HG03565 (cell line): ENCODE results near the gene WASF2.

Experiments
- ATAC-seq: cut with Tn5 transposase; IDR thresholded peaks from one replicate; pipeline ENCODE4 v1.9.1; 2021; ENCODE audit warnings: mild to moderate bottlenecking, moderate library complexity; ENCODE audit not compliant: unreplicated experiment

Gene WASF2

DNA sequence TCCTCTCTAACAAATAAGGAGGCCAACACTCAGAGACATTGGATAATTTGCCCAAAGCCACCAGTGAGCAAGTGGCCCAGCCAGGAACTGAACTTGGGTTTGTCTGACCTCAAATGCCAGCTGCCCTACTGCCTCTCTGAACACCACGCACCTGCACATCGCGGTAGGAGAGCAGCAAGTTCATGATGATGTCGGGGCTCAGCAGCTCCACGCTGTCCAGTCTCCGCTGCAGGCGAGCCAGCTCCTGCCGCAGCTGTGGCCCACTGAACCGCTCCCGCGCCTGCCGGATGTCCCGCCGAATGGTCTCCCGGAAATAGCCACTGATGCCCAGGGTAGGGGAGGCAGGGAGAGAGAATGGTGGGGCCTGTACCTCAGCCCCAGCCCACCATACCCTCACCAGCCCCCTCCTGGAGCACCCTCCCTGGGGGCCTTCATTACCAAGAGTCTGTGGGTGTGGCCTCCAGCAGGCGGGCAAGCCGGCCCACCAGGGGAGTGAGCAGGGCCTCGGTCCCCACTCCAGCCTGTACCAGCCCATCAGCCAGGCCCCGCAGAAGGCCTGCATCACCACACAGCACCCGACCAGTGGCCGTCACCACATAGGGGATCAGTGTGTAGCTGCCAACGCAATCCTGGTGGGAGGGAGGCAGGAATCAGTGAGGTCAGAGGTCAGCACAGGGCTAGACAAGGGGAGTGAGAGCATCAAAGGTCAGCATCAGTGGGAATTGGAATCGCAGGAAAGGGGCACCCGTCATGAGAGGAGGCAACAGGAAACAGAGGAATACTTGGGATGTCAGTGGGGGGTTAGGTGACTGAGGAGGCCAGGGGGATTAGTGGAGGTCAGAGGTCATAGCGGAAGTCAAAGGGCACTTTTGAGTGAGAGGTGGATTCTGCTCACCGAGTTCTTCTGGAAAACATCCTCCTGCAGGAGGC is 125.9 kb downstream of the WASF2 start:
- ATAC-seq: no peak

DNA sequence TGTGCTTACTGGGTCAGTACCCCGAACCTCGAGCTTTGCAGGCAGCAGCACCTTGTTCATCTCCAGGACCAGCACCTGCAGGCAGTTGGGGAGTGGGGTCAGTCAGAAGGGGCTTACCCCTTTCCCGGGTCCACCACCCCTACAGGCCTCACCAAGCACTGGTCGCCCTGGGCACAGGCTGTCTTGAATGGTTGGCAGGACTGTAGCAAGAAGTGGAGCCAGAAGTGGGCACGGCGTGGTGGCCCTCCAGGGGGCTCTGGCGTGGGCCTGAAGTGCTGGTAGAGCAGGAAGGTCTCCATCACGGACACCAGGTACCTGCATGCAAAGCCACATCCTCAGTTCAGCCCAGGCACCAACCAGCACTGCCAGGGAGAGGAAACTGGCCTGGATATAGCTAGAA is 128.4 kb downstream of the WASF2 start:
- ATAC-seq: no peak

DNA sequence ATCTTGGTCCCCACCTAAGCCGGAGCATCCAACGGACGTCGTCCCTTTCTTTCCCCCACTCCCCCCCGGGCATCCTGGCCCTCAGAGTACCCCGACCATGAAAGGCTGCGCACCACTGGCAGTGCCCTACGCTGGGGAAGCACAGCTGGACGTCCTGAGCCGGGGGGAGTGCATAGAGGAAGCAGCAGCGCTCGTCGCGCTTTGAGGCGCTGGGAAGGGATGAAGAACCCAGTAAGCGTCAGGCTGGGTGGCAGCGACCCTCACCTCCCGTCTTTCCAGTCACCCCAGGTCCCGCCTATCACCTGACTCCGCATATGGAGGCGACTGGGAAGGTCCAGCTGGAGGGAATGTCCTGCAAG is 128.9 kb downstream of the WASF2 start:
- no peak for ATAC-seq

DNA sequence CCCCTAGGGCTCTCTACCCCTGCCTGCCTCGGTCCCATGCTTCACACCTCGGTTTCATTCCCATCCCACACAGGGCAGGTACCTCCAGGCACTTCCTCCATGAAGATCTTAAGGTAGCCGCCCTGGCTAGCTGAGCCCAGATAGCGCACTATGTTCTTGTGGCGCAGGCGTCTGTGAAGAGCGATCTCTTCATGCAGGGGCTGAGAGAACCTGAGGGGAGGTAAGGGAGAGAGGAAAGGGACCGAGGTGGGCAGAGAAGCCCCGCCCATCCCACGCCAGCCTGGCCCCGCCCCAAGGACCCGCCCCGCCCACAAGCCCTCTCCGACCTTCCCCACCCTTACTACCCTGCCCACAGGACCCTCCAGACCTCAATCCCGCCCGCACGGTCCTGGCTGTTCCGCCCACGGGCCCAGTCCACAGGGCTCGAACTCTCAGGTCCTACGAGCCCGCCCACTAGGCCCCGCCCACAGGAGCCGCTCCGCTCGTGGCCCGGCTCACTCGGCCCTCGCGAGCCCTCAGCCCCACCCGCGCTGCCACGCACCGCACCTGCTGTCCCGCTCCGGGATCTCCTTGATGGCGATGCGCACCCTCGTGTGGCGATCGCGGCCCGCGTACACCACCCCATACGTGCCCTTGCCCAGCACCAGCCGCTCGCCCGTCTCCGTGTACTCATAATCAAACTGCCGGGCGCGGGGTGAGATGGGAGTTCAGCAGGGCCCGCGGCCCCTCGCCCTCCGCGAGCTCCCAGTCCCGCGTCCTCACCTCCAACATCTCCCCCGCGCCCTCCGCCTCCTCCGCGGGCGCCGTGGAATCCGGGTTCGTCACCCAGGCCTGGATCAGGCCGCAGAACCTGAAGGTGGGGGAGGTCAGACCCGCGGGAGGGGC is 129.6 kb downstream of the WASF2 start:
- no peak for ATAC-seq

DNA sequence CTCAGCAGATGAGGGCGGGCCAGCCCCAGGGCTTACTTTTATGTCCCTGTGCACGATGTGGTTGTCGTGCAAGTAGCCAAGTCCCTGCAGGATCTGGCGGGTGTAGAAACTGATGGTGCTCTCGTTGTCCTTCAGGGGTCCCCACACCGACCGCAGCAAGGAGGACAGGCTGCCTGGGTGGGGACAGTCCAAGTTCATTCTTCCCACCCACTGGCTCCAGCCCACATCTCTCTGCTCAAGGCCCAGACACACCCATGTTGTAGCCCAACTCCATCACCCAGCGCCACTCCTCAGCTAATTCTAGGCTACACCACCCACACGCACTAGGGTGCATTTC is 130.2 kb downstream of the WASF2 start:
- no peak for ATAC-seq

DNA sequence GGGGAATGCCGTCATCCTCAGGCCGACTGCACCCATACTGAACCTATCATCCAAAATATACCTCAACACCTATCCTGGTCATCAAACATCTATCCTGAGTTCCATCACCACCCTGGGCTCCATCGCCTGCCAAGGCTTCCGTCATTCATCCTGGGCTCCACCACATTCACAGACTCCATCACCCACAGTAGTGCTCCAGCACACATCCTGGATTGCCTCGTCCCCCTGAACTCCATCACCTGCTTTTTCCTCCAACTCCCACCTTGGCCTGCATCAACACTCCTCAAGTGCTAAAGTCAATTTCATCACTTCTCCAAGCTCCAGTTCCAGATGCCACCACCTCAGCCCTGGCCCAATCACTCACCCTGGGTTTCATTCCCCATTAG is 131.0 kb downstream of the WASF2 start:
- ATAC-seq: no peak

DNA sequence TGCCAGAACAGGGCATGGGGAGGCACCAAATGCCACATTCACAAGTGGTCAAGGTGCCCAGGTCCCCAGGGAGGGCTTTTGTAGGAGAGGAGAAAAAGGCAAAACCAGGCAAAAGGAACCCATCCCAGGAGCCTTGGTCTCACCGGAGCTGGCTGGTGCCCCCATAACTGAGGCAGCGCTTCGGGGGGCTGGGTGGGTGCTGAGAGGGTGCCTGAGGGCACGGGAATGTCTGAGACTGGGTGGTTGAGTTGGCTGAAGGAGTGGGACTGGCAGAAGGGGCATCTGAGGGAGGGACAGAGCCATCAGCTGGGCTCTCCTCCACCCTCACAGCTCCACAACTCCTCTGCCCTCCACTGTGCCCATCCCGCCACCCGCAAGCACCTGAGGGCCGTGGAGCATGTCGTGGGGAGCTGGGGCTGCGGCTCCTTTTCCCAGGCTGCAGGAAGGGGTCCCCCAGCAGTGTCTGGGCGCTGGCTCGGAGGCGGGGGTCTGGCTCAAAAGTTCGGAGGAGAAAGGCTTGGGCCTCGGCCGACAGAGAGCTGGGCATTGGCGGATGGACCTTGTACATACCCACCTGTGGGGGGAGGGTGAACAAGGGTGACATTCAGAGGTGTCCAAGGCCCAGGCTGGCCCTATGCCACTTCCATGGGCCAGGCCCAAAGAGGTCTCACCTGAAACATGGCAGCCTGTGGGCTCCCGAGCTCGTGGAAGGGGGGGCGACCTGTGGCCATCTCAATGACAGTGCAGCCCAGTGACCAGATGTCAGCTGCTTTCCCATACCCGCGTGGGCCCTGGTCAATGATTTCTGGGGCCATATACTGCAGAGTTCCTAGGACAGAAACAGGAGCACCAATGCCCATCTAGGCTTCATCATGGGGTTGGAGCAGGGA is 131.7 kb downstream of the WASF2 start:
- no peak for ATAC-seq

DNA sequence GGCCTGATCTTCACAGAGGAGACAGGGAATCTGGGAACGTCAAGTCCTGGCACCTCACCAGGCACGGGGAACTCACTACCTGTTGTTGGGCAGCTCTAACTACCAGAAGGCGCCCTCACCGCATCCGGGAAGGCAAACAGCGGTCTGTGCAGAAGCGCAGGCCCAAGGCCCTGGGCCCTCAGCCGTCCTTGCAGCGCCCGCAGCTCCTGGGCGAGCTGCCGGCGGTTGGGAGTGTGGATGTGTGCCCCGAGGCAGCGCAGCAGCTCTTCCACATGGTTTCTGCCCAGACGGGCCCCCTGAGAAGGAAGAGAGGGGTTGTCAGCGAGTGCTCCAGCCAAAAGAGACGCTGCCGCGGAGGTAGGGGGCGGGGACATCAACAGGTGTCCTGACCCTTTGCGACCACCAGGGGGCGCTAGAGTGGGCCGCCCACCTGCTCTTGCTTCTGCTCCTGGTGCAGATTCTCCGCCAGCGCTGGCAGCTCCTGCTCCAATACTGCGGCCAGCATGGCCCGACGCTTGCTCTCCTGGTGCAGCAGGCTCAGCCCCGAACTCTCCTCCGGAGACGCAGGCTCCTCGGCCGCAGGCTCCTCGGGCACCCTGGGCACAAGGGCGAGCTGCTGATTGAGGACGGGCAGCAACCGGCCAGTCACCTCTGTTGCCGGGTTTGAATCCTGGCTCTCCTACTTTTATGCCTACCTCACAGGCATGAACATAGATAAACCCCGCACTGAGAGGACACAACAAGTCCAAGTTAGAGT is 132.5 kb downstream of the WASF2 start:
- ATAC-seq: no peak

DNA sequence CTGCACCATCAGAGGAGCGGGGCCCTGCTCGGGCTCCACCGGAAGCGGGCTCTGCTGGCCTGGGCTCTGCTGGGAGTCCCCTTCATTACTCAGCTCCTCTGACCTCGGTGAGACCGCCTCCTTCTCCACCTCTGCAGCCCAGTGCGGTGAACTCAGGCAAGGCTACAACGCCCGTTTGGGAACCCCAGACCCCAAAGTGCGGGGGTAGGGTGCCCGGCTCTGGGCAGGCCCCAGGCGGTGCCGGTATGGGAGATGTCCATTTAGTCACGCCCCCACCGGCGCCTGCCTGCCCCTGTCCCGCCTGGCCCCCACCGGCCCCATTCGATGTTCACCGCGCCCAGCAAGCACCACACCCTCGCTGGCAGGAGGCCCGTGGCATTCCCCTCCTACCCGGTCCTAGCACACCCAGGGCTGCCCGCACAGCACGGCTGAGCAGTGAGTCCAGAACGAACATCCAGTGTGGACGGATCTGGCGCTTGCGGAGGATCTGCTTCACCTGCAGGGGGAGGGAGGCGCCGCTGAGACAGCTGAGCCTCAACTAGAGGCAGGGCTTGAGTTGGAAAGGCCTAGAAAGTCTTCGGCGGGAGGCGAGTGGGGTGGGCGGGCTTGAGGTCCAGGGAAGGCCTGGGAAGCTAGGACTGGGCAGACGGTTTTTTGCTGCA is 133.2 kb downstream of the WASF2 start:
- ATAC-seq: no peak

DNA sequence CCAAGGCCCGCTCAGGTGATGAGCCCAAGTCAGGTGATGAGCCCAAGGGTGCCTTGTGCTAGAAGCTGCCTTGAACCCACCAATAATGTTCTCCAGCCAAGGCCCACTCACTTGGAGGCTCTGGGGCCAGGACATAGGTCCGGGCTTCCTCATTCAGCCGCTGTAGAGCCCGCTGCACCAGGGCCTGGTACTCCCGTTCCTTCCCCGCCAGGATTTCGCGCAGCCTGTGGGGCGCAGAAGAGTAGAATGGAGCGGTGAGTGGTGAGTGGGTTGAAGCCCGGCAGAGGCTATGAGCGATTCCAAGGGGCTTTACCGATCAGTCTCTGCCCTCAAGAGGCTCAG is 133.7 kb downstream of the WASF2 start:
- no peak for ATAC-seq

DNA sequence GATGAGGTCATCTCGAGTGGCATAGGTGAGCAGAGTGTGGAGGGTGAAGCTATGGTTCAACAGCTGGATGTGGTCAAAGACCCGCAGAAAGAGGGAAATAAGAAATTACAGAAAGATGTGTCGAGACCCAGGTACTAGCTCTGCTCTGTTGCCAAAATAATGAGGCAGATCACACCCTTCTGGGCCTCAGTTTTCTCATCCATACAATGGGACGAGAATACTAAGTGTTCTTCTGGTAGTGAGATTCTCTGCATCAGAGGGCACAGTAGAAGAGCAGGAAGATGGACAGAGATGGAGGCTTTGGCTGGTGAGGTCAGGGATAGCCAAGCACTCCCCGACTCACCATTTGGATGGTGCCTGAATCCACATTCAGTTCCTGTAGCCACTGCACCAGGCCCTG is 134.3 kb downstream of the WASF2 start:
- no peak for ATAC-seq
